CD4-positive, alpha-beta T cell (primary cell): Measurements from ENCODE around the gene POP7. TPM values are rescaled to one million over a fixed set of nuclear protein-coding genes. Genes with fewer than 3 reads are reported as not detected.

Experiments used
- ATAC-seq: fragments of 200-7000 bp; cut with Tn5 transposase; one replicate; pipeline ENCODE4 v1.10.0; 2022; ENCODE audit warnings: mild to moderate bottlenecking; ENCODE audit not compliant: poor library complexity
- CTCF ChIA-PET: fragments of 350-600 bp; sonication (Branson Sonifier 250); formaldehyde crosslinking; loops from one replicate; lab custom pipeline; 2021; ENCODE audit warnings: antibody characterized with exemption, inconsistent platforms; lab: Charles Lee
- POLR2A ChIA-PET: fragments of 350-600 bp; sonication (Branson Sonifier 250); formaldehyde crosslinking; loops from one replicate; lab custom pipeline; 2021; ENCODE audit warnings: antibody characterized with exemption, inconsistent platforms; lab: Charles Lee
- DNase-seq, 14 experiments: peaks; one replicate each; pipeline ENCODE4 v3.0.0-alpha.2; 2013 to 2020; ENCODE audit warnings: mixed read lengths in 2 of 14
- H3K27ac ChIP-seq, 2 donors: one replicate each; pipeline versions ENCODE4 v1.5.1 to v1.7.0; 2013; ENCODE audit warnings: low read length in 2 of 2, low read depth in 1 of 2, mild to moderate bottlenecking in 1 of 2
- H3K27me3 ChIP-seq, 2 experiments: 1 replicate in 1 of 2; 2 replicates in 1 of 2; pipeline versions ENCODE4 v1.6.1 to v1.7.0; 2013; ENCODE audit warnings: low read length in 2 of 2, control low read depth in 1 of 2, mild to moderate bottlenecking in 1 of 2, moderate library complexity in 1 of 2; ENCODE audit not compliant: insufficient read depth in 2 of 2, control insufficient read depth in 1 of 2
- H3K36me3 ChIP-seq: one replicate; pipeline ENCODE4 v1.6.1; 2013; ENCODE audit warnings: low read length, control low read depth; ENCODE audit not compliant: insufficient read depth
- H3K4me1 ChIP-seq: one replicate; pipeline ENCODE4 v1.6.1; 2013; ENCODE audit warnings: low read length, control low read depth; ENCODE audit not compliant: insufficient read depth
- H3K4me3 ChIP-seq: one replicate; pipeline ENCODE4 v1.5.1; 2013; ENCODE audit warnings: mild to moderate bottlenecking, low read length, moderate library complexity
- H3K9me3 ChIP-seq, 2 experiments: 1 replicate in 1 of 2; 2 replicates in 1 of 2; pipeline versions ENCODE4 v1.6.1 to v1.7.0; 2013; ENCODE audit warnings: low read length in 2 of 2, mild to moderate bottlenecking in 2 of 2, control low read depth in 1 of 2, moderate library complexity in 1 of 2; ENCODE audit not compliant: control insufficient read depth in 1 of 2, insufficient read depth in 1 of 2
- H3K27ac Mint-ChIP-seq: one replicate; pipeline ENCODE4 v1.8.0; 2020; ENCODE audit warnings: mixed read lengths
- H3K27me3 Mint-ChIP-seq: one replicate; pipeline ENCODE4 v1.8.0; 2021; ENCODE audit warnings: mixed read lengths
- H3K36me3 Mint-ChIP-seq: one replicate; pipeline ENCODE4 v1.8.0; 2021; ENCODE audit warnings: low read depth, mixed read lengths
- H3K4me1 Mint-ChIP-seq: one replicate; pipeline ENCODE4 v1.8.0; 2021; ENCODE audit warnings: low read depth, mixed read lengths
- H3K4me3 Mint-ChIP-seq: one replicate; pipeline ENCODE4 v1.8.0; 2020; ENCODE audit warnings: mild to moderate bottlenecking, mixed read lengths
- H3K9me3 Mint-ChIP-seq: one replicate; pipeline ENCODE4 v1.8.0; 2020; ENCODE audit warnings: mixed read lengths
- intact Hi-C, 2 experiments: fragments of 100-400 bp; cut with DNase I in 1 of 2; cut with micrococcal nuclease in 1 of 2; formaldehyde crosslinking; loops; one replicate each; pipeline versions ENCODE4 v1.15.1 to v1.9.0; 2023 to 2025; cut with DNase I, micrococcal nuclease
- total RNA-seq, 174 experiments: library from RNA in 2 of 174; stranded (reverse) in 2 of 174; gene quantifications; one replicate each; pipeline ENCODE4 v1.2.3 and lab custom pipeline; 2021 to 2026
- TF ChIP-seq, protein P1 (sequence below): fragments of 200-600 bp; IDR thresholded peaks from one replicate; pipeline ENCODE4 v1.8.0; 2022; ENCODE audit warnings: antibody characterized with exemption, mild to moderate bottlenecking

The POP7 gene
- total RNA-seq, 2 experiments from 2014 or later: 7.4 to 7.5 TPM

DNA sequence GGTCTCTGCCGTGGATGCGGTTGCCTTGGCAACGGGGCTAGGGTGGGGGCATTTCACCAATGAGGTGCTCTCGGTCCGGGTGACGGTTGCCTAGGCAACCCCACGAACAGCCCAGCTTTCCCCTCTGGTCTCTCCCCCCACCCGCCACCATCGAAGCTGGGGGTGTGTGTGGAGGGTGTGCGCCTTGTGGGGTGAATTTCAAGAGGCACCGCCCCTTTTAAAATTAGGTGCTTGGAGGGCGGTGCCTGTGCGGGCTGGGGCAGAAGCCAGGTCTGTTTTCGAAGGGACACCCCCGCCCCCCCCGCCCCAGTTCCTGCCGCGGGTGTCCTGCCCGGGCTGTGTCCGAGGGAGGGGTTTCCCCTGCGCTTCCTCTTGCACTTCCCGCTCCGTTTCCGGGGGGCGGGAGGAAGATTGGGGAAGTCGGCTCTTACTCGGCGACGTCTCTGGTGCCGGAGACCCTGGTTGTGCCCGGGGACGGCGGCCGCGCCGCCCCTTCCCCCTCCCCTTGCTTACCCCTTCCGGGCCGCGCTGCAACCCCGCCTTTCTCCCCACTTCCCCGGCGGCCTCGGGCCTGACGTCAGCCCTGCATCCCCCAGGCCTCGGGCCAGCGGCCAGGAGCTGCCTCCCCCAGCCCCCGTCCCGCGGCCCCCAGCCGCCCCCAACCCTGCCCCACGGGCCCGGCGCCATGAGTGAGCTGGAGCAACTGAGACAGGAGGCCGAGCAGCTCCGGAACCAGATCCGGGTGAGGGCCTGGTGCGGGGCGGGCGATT is 30.2 kb upstream of the POP7 start:
- ChIA-PET CTCF (interaction anchor here (1.3 kb wide), 1 partner anchor 63 kb away, joined by 3 read pairs; the partner anchor contains the start of gene MOSPD3), POLR2A (interaction anchor here (0.9 to 10.6 kb wide), 10 partner anchors 13 to 247 kb away, joined by 3 to 92 read pairs (median 9); partner anchors contain the start of genes FBXO24, GIGYF1, LRCH4 and MOSPD3)
- Mint-ChIP-seq H3K9me3 (no peaks in the 10 kb centered on the region), H3K27ac (peak overlapping the region; percentile 95), H3K36me3 (peaks cover 58% of the 10 kb centered on the region), H3K4me1 (peaks cover 41% of the 10 kb centered on the region), H3K27me3 (no peaks in the 10 kb centered on the region), H3K4me3 (peak overlapping the region; percentile 97)
- Histone ChIP-seq H3K4me1 (peaks cover 50% of the 10 kb centered on the region), H3K27me3 (no peaks in the 10 kb centered on the region), H3K9me3 (no peaks in the 10 kb centered on the region), H3K4me3 (peak overlapping the region; percentile 94), H3K36me3 (peaks cover 34% of the 10 kb centered on the region), H3K27ac (peak overlapping the region; percentile 86 to 88)
- peak; percentile 70 to 98 (median 87) for DNase-seq
- TF ChIP-seq, protein P1, sequence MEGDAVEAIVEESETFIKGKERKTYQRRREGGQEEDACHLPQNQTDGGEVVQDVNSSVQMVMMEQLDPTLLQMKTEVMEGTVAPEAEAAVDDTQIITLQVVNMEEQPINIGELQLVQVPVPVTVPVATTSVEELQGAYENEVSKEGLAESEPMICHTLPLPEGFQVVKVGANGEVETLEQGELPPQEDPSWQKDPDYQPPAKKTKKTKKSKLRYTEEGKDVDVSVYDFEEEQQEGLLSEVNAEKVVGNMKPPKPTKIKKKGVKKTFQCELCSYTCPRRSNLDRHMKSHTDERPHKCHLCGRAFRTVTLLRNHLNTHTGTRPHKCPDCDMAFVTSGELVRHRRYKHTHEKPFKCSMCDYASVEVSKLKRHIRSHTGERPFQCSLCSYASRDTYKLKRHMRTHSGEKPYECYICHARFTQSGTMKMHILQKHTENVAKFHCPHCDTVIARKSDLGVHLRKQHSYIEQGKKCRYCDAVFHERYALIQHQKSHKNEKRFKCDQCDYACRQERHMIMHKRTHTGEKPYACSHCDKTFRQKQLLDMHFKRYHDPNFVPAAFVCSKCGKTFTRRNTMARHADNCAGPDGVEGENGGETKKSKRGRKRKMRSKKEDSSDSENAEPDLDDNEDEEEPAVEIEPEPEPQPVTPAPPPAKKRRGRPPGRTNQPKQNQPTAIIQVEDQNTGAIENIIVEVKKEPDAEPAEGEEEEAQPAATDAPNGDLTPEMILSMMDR: no peak
- ATAC-seq: peak; percentile 65
- intact Hi-C loops: loop anchor here (2.0 to 5.0 kb wide), 5 partner anchors 15 to 198 kb away; partner anchors contain the start of genes MOSPD3 (in 1 of the 2) and TSC22D4 (in 1 of the 2)

DNA sequence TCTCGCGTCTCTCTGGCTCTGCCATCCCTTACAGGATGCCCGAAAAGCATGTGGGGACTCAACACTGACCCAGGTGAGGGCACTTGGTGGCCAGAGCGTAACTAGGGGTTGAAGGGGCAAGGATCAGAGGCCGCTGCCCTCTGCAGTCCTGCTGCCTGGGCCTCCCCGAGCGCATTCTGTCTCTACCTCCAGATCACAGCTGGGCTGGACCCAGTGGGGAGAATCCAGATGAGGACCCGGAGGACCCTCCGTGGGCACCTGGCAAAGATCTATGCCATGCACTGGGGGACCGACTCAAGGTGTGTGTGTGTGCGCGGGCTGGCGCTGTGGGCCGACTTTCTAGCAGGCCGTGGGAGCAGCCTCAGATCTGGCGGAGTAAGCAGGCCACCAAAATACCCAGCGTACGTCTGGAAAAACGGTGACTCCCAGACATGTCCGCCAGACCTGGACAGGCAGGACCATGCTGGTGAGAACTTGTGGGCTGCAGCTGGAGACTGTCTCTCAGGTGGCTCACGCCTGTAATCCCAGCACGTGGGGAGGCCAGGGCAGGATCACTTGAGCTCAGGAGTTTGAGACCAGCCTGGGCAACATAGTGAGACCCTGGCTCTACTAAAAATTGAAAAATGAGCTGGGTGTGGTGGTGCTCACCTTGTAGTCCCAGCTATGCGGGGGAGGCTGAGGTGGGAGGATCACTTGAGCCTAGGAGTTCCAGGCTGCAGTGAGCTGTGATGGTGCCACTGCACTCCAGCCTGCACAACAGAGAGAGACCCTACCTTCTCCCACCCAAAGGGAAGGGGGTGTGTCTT is 29.2 kb upstream of the POP7 start:
- Histone ChIP-seq H3K27ac (peak overlapping the region; percentile 86 to 88), H3K4me1 (peaks cover 58% of the 10 kb centered on the region), H3K36me3 (peaks cover 38% of the 10 kb centered on the region), H3K4me3 (peak overlapping the region; percentile 94), H3K27me3 (no peaks in the 10 kb centered on the region), H3K9me3 (peaks cover 0 to 3% of the 10 kb centered on the region in 2 experiments)
- CTCF ChIA-PET: interaction anchor here (0.9 to 1.0 kb wide), 2 partner anchors 15 to 28 kb away, joined by 3 to 5 read pairs; no protein-coding TSS in a partner anchor
- no peaks in the 10 kb centered on the region for H3K9me3 Mint-ChIP-seq
- peak overlapping the region; percentile 95 for H3K27ac Mint-ChIP-seq
- TF ChIP-seq, protein P1: no peak
- ATAC-seq: no peak
- POLR2A ChIA-PET: interaction anchor here (0.9 to 10.6 kb wide), 11 partner anchors 12 to 198 kb away, joined by 3 to 92 read pairs (median 5); partner anchors contain the start of genes FBXO24, GIGYF1, LRCH4 and MOSPD3
- no peaks in the 10 kb centered on the region for H3K27me3 Mint-ChIP-seq
- H3K36me3 Mint-ChIP-seq: peaks cover 65% of the 10 kb centered on the region
- peak in 1 of 14 experiments; percentile 55 for DNase-seq
- peaks cover 49% of the 10 kb centered on the region for H3K4me1 Mint-ChIP-seq
- intact Hi-C loops: loop anchor here in 1 of 2 experiments (2.0 to 5.0 kb wide), 3 partner anchors 14 to 199 kb away; partner anchors contain the start of gene TSC22D4
- peak overlapping the region; percentile 97 for H3K4me3 Mint-ChIP-seq
